ENCODE results near the gene SLC7A1.

SLC7A1 gene

DNA sequence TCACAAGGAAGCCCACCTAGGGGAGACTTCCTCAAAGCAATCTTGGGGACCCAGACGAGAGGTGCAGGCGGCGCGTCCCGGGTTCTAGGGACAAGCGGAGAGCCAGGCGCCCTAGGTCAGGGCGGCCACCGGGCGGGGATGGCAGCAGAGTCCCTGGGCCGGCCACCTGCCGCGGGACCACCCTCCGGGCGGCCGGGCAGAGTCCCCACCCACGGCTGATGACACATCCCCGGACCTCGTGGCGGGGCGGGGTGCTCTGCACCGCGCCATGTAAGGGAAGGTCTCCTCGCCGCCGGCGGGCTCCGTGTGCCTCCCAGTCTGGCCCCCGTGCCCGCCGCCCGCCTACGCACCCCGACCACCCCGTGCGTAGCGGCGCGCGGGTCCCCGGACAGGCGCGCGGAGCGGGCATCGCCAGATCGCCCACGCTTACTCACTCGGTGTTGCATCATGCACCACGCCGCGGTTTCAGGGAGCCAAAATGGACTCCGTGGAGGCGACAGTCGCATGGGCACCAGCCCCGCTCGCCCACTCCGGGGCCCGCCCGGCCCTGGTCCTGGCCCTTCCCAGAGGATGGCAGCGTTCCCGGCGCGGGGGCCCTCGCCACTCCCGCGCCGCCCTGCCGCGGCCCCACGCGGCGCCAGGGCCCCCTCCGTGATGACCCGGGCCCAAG, 643 bp downstream of the SLC7A1 start:
- peak overlapping the region; percentile 89 for H3K4me3 ChIP-seq (ENCODE audit: low read depth, low read length)
- peak; percentile 16 for DNase-seq (ENCODE audit: low read depth)
- TF ChIP-seq, protein P1, sequence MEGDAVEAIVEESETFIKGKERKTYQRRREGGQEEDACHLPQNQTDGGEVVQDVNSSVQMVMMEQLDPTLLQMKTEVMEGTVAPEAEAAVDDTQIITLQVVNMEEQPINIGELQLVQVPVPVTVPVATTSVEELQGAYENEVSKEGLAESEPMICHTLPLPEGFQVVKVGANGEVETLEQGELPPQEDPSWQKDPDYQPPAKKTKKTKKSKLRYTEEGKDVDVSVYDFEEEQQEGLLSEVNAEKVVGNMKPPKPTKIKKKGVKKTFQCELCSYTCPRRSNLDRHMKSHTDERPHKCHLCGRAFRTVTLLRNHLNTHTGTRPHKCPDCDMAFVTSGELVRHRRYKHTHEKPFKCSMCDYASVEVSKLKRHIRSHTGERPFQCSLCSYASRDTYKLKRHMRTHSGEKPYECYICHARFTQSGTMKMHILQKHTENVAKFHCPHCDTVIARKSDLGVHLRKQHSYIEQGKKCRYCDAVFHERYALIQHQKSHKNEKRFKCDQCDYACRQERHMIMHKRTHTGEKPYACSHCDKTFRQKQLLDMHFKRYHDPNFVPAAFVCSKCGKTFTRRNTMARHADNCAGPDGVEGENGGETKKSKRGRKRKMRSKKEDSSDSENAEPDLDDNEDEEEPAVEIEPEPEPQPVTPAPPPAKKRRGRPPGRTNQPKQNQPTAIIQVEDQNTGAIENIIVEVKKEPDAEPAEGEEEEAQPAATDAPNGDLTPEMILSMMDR (IDR thresholded peaks at IDR 0.05; ENCODE audit: low read depth, low read length, missing control alignments), result no peak

DNA sequence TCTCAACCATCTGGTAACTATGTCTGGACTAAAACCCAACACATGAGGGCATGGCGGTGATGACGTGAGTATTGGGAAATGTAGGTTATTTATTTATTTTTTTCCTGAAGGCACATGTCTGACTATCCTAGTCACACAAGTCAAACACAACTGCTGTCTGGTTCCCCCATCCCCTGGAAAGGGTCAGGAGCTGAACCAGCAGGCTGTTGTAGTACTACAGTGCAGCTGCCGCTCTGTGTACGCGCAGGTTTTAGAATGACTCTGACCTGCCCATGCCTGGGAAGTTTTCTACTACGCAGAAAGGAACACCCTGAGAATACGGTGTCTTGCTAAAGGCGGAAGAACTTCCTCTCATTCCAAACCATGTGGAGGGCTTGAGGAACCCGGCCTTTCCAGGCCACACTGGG, 1.2 kb downstream of the SLC7A1 start:
- H3K4me3 ChIP-seq (ENCODE audit: low read depth, low read length), result peak overlapping the region; percentile 89
- DNase-seq (ENCODE audit: low read depth), result peak; percentile 35
- TF ChIP-seq, protein P1 (IDR thresholded peaks at IDR 0.05; ENCODE audit: low read depth, low read length, missing control alignments), result no peak

DNA sequence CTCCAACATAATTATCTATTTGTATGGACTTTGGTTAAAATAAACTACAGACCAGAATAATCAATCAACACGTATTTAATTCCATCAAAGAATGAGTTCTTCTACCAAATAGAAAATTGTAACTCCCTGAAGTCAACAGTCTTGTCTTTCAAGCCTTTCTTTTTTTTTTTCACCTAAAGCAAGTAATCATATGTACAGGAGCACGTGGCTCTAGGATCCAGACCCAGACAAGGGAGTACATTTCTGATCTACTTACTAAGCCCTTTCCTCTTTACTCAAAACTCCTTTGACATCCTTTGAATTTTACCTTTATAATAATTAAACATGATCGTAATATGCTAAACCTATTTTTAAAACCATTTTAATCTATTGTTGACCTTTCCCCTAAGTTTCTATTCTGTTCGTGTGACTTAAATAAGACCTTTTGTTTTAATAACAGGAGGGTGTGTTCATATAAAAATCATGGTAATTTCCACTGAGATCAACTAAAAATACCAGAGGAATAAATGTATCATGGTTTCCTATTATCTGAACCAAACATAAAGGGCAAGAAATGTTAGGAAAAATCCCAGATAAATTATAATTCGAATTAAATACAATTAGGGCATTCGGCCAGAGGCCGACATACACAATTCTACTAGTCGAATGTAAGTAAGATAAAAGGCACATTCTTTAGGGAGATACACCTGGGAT, 1.7 kb downstream of the SLC7A1 start:
- DNase-seq (ENCODE audit: low read depth), result no peak
- peak overlapping the region; percentile 89 for H3K4me3 ChIP-seq (ENCODE audit: low read depth, low read length)
- TF ChIP-seq, protein P1 (IDR thresholded peaks at IDR 0.05; ENCODE audit: low read depth, low read length, missing control alignments), result no peak

DNA sequence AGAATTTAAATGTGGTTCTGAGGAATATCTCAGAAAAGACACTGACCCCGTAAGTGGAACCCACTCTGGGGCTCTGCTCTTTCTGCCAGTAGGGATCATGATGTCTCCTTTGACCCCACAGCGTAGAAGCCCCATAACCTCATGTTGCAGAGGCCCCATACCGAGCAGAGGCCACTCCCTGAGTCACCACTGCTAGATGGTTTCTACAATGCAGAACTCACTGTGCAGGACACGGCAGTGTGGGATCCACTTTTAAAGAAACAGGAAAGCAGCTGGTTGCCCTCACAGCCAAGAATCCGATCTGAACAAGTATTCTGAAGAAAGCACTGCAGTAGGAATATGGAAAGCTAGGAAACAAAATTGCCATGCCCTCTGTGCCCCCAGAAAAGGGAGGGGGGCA, 4.2 kb downstream of the SLC7A1 start:
- TF ChIP-seq, protein P1 (IDR thresholded peaks at IDR 0.05; ENCODE audit: low read depth, low read length, missing control alignments), result no peak
- no peak overlapping the region for H3K4me3 ChIP-seq (ENCODE audit: low read depth, low read length)
- DNase-seq (ENCODE audit: low read depth), result no peak

DNA sequence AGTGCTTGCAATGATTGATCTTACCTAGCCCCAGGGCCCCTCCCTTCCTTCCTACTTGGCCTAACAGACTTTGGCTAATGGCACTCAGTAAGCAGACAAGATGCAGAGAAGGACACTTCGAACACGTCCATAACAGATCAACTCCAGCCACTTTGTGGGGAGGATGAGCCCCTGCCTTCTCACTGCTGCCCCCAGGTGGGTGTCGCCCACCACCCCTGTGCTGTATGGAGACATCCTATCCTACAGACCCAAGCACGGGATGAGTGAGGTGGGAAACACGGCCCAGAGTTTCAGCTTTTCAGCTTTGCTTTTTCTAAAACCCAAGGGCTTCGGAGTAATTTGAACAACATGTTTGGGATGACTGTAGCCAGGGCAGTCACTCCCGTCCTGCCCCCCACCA, 5.5 kb downstream of the SLC7A1 start:
- H3K4me3 ChIP-seq (ENCODE audit: low read depth, low read length), result no peak overlapping the region
- TF ChIP-seq, protein P1 (IDR thresholded peaks at IDR 0.05; ENCODE audit: low read depth, low read length, missing control alignments), result peak; percentile 1
- DNase-seq (ENCODE audit: low read depth), result no peak

DNA sequence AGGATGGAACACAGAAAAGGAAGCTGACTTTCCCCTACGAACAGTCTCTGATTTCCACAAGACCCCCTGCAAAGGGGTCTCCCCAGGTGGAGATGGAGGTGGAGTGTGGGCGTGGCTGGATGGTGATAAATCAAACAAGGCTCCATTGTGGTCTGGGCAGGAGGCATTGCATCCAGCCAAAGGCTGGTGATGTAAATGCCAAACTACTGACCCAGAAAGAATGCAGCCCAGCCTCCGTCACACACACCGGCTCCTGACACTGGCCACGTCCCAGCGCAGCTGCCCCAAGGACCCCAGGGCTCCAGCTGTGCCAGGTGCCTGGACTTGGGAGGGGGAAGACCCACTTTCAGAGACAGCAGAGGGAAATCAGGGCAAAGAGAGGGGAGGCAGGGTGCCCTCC, 6.3 kb downstream of the SLC7A1 start:
- TF ChIP-seq, protein P1 (IDR thresholded peaks at IDR 0.05; ENCODE audit: low read depth, low read length, missing control alignments), result no peak
- no peak overlapping the region for H3K4me3 ChIP-seq (ENCODE audit: low read depth, low read length)
- no peak for DNase-seq (ENCODE audit: low read depth)

All from GM12864 (cell line).